Measurements from ENCODE around the gene FUCA1.
A peak's percentile ranks its signal among the peaks of the same experiment; 100 is the strongest.
"Not testable (repeated sequence)": the region's sequence is repeated elsewhere in the genome, so short reads cannot be mapped to it uniquely, and the experiment has no call there.

FUCA1 gene

DNA sequence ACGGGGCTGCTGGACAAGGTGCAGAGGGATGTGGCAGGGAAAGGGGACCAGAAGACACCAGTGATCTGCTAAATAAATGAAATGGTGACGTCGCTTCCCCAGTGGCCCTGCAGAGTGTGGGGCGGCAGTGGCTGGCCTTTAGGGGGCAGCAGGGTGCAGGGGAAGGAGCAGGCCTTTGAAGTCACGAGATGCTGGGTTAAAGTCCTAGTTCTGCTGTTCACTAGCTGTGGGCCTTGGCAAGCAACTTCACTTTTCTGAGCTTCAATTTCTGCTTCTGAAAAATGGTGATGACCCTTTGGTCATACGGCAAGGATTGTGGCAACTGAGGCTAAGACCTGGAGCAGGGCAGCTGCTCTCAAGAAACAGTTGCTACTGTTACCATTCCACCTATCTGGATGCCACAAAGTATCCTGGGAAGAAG is 58.3 kb downstream of the FUCA1 start:
- DNase-seq (ENCODE audit: low spot score): no peak
- peak overlapping the region in 1 of 2 donors; percentile 18 for H3K27ac ChIP-seq
- peak; percentile 36 for TF ChIP-seq CTCF (IDR thresholded peaks at IDR 0.05)
- H3K4me3 ChIP-seq: no peak overlapping the region

- TF ChIP-seq CTCF (IDR thresholded peaks at IDR 0.05): no peak
- DNase-seq (ENCODE audit: low spot score): no peak
- Histone ChIP-seq H3K27ac (no peak overlapping the region), H3K4me3 (no peak overlapping the region)
Observed at GRCh38 chr1:23807453-23807852, 60.6 kb downstream of the FUCA1 start.

GRCh38 chr1:23806280-23806679 is 61.8 kb downstream of the FUCA1 start:
- H3K27ac ChIP-seq: no peak overlapping the region
- no peak for DNase-seq (ENCODE audit: low spot score)
- H3K4me3 ChIP-seq: no peak overlapping the region
- no peak for TF ChIP-seq CTCF (IDR thresholded peaks at IDR 0.05)

DNA sequence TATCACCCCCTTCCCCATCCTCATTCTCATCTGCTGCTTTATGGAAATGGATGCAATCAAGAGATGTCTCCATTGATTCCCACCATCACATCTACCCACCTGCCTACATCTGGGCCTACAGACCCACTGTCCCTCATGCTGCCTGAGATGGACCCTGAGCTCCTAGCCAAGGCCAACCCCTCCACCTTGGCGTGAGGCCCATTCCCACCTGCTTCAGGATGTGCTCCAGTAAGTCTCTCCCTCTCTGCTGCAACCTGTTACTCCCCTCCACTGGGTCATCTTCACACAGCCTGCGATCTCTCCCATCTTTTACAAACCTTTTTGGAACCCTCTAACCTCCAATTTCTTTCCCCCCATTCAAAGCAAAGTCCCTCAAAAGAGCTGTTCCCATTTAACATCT is 63.1 kb downstream of the FUCA1 start:
- no peak for TF ChIP-seq CTCF (IDR thresholded peaks at IDR 0.05)
- Histone ChIP-seq H3K27ac (no peak overlapping the region), H3K4me3 (no peak overlapping the region)
- DNase-seq (ENCODE audit: low spot score): no peak

DNA sequence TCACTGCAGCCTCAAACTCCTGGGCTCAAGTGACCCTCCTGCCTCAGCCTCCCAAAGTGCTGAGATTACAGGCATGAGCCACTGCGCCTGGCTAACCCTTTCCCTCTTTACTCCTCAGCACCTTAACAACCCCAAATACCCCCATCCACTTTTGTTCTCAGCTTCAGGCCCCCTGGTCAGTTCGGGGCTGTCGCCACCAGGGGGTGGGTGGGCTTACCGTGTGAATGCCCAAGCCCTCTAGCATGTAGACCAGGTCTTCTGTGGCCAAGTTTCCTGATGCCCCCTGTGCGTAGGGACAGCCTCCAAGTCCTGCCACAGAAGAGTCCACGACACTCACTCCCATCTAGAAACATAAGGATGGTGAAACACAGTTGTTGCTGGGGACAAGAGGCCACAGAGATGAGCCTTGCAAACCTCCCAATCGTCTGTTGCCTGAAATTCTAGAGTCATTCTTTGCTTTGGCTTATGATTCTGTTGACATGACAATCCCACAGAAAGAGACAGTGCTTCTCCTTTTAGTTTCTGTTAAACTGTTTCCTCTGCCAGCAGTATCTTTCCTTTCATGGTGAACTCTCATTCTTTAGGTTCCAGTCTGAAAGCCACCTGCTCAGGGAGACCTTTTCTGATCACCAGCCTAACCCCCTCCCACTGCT is 63.8 kb downstream of the FUCA1 start:
- Histone ChIP-seq H3K27ac (no peak overlapping the region), H3K4me3 (no peak overlapping the region)
- DNase-seq (ENCODE audit: low spot score): no peak
- no peak for TF ChIP-seq CTCF (IDR thresholded peaks at IDR 0.05)

DNA sequence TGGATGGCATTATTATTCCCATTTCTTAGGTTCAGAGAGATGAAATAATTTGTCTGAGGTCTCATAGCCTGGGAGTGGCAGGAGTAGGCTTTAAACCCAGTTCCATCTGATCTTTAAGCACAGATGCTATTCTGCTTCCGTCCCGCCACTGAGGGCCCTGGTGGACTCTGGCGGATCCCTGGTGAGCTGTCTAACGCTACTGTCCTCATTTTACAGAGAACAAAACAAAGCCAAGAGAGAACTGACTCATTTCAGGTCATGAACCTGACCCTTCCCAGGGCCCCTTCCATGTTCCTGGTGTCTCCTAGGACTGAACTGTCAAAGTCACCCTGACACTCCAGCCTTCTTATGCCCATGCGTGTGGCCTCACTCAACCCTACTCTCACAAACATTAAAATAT is 64.4 kb downstream of the FUCA1 start:
- no peak for TF ChIP-seq CTCF (IDR thresholded peaks at IDR 0.05)
- H3K27ac ChIP-seq: no peak overlapping the region
- H3K4me3 ChIP-seq: no peak overlapping the region
- no peak for DNase-seq (ENCODE audit: low spot score)

GRCh38 chr1:23802809-23803342 is 65.2 kb downstream of the FUCA1 start:
- H3K27ac ChIP-seq; H3K4me3 ChIP-seq; DNase-seq (ENCODE audit: low spot score): not testable (repeated sequence)

All from coronary artery (tissue), 2 donors.